IPS DF 6.9 (cell line): ENCODE data around the gene RGMA.
"Not testable (repeated sequence)": the region's sequence is repeated elsewhere in the genome, so short reads cannot be mapped to it uniquely, and the experiment has no call there.

Experiments
- DNase-seq: peaks from one replicate; pipeline ENCODE4 v3.0.0-alpha.2; 2013; ENCODE audit warnings: low read depth, low spot score
- H3K27ac ChIP-seq: one replicate; pipeline ENCODE4 v1.5.1; 2013; ENCODE audit warnings: low read length, control low read depth
- H3K27me3 ChIP-seq: 2 replicates; pipeline ENCODE4 v1.6.1; 2013; ENCODE audit warnings: mild to moderate bottlenecking, low read length; ENCODE audit not compliant: control insufficient read depth, insufficient read depth
- H3K36me3 ChIP-seq: 2 replicates; pipeline ENCODE4 v1.6.1; 2013; ENCODE audit warnings: low read length; ENCODE audit not compliant: control insufficient read depth, insufficient read depth
- H3K4me1 ChIP-seq: 2 replicates; pipeline ENCODE4 v1.6.1; 2013; ENCODE audit warnings: low read length; ENCODE audit not compliant: control insufficient read depth, insufficient read depth
- H3K4me3 ChIP-seq: 2 replicates; pipeline ENCODE4 v1.5.1; 2013; ENCODE audit warnings: mild to moderate bottlenecking, low read length
- H3K9me3 ChIP-seq: 2 replicates; pipeline ENCODE4 v1.6.1; 2013; ENCODE audit warnings: low read length, inconsistent platforms; ENCODE audit not compliant: control insufficient read depth, insufficient read depth
- WGBS: extraction: QIAGEN DNeasy Blood & Tissue Kit; methylation state at CpG from one replicate; pipeline ENCODE4 v1.1.7; 2013; ENCODE audit warnings: mixed read lengths, missing lambda C conversion rate; ENCODE audit not compliant: insufficient read length, insufficient coverage; 5-methylcytosine and 5-hydroxymethylcytosine counted together

RGMA gene

GRCh38 chr15:93033434-93034045, 55.5 kb downstream of the RGMA start:
- Histone ChIP-seq H3K4me1 (no peaks in the 10 kb centered on the region), H3K4me3 (no peak overlapping the region), H3K27ac (no peak overlapping the region), H3K9me3 (no peaks in the 10 kb centered on the region), H3K36me3 (no peaks in the 10 kb centered on the region), H3K27me3 (no peaks in the 10 kb centered on the region)
- no peak for DNase-seq
- WGBS, result no CpG with 5 or more reads among the region's 14 CpGs

DNA sequence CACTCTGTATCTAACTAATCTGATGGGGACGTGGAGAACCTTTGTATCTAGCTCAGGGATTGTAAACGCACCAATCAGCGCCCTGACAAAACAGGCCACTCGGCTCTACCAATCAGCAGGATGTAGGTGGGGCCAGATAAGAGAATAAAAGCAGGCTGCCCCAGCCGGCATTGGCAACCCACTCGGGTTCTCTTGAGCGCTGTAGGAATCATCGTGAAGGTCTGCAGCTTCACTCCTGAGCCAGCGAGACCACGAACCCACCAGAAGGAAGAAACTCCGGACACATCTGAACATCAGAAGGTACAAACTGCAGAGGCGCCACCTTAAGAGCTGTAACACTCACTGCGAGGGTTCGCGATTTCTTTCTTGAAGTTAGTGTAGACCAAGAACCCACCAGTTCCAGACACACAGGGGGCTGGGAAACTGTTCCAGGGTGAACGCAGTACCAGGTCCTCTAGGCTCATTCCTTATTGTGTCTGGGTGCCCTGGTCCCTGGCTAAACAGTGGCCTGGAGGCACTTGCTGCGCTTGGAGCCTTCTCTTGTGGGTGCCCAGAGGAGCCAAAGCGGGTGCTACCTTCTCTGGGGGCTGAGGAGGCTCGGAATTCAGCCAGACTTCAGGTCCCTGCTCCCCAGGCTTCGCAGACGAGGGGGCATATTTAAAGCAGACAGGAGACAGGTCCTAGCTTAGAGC, 56.4 kb downstream of the RGMA start:
- not testable (repeated sequence) for H3K9me3 ChIP-seq, H3K4me1 ChIP-seq, H3K4me3 ChIP-seq, H3K27me3 ChIP-seq, H3K27ac ChIP-seq, DNase-seq, H3K36me3 ChIP-seq
- no CpG with 5 or more reads among the region's 21 CpGs for WGBS

DNA sequence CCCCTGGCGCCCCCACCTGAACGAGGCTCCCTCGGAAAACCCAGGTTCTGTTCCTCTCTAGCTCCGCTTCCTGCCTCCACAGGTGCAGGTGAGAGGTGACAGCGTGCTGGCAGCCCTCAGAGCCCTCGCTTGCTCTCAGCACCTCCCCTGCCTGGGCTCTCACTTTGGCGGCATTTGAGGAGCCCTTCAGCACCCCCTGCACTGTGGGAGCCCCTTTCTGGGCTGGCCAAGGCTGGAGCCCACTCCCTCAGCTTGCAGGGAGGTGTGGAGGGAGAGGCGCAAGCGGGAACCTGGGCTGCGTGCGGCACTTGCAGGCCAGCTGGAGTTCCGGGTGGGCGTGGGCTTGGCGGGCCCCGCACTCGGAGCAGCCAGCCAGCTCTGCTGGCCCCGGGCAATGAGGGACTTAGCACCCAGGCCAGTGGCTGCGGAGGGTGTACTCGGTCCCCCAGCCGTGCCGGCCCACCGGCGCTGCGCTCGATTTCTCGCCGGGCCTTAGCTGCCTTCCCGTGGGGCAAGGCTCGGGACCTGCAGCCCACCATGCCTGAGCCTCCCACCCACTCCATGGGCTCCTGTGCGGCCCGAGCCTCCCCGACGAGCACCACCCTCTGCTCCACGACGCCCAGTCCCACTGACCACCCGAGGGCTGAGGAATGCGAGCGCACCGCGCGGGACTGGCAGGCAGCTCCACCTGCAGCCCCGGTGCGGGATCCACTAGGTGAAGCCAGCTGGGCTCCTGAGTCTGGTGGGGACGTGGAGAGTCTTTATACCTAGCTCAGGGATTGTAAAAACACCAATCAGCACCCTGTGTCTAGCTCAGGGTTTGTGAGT, 57.2 kb downstream of the RGMA start:
- H3K4me1 ChIP-seq, H3K27ac ChIP-seq, H3K36me3 ChIP-seq, H3K27me3 ChIP-seq, H3K4me3 ChIP-seq, DNase-seq, H3K9me3 ChIP-seq: not testable (repeated sequence)
- WGBS, result no CpG with 5 or more reads among the region's 44 CpGs

- Histone ChIP-seq H3K27me3 (no peaks in the 10 kb centered on the region), H3K4me3 (no peak overlapping the region), H3K36me3 (peaks cover 7% of the 10 kb centered on the region; the same call in 1 of the 2 replicates), H3K27ac (no peak overlapping the region), H3K9me3 (no peaks in the 10 kb centered on the region), H3K4me1 (no peaks in the 10 kb centered on the region)
- WGBS, result no CpG with 5 or more reads among the region's 9 CpGs
- no peak for DNase-seq
These were observed 57.9 kb downstream of the RGMA start for GRCh38 chr15:93031103-93031464.

- Histone ChIP-seq H3K9me3 (no peaks in the 10 kb centered on the region), H3K4me1 (no peaks in the 10 kb centered on the region), H3K4me3 (no peak overlapping the region), H3K27me3 (no peaks in the 10 kb centered on the region), H3K27ac (no peak overlapping the region), H3K36me3 (peaks cover 9% of the 10 kb centered on the region; the same call in 1 of the 2 replicates)
- no CpG with 5 or more reads among the region's 20 CpGs for WGBS
- DNase-seq, result peak; percentile 73
These were observed 58.4 kb downstream of the RGMA start for GRCh38 chr15:93030430-93031102.

GRCh38 chr15:93029836-93030429, 59.1 kb downstream of the RGMA start:
- H3K27me3 ChIP-seq, result no peaks in the 10 kb centered on the region
- H3K9me3 ChIP-seq, result no peaks in the 10 kb centered on the region
- no CpG with 5 or more reads among the region's 12 CpGs for WGBS
- H3K36me3 ChIP-seq, result peaks cover 15% of the 10 kb centered on the region
- H3K27ac ChIP-seq, result no peak overlapping the region
- no peaks in the 10 kb centered on the region for H3K4me1 ChIP-seq
- H3K4me3 ChIP-seq, result no peak overlapping the region
- no peak for DNase-seq

DNA sequence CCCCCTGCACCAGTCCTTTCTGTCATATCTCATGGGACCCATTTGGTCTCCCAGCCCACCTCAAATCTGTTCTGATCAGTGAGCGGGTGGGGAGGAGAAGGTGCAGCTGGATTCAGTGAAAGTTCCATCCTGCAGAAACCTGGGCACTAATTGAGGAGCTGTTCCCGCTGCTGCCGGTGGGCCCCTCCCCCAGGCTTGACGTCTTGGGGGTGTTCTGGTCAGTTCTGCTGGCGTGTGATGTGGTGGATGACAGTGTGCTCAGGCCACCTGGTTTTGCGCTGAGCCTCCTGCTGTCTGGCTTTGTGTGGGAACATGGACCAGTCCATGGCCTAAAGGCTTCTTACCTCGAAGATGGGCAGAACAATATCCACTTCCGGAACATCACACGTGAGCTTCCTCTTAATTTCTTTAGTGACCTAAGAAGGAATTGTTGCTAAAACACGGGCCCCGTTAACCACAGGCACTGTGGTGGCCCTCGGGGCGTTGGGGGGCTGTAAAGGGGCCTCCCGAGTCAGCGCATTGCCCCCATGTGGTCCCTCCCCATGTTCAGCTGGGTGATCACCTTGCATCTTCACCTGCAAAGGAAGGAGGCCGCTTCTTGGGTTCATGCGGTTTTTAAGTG, 59.7 kb downstream of the RGMA start:
- H3K9me3 ChIP-seq, result no peaks in the 10 kb centered on the region
- DNase-seq, result no peak
- WGBS, result no CpG with 5 or more reads among the region's 17 CpGs
- no peak overlapping the region for H3K27ac ChIP-seq
- no peak overlapping the region for H3K4me3 ChIP-seq
- no peaks in the 10 kb centered on the region for H3K4me1 ChIP-seq
- peaks cover 21% of the 10 kb centered on the region for H3K36me3 ChIP-seq
- H3K27me3 ChIP-seq, result no peaks in the 10 kb centered on the region

DNA sequence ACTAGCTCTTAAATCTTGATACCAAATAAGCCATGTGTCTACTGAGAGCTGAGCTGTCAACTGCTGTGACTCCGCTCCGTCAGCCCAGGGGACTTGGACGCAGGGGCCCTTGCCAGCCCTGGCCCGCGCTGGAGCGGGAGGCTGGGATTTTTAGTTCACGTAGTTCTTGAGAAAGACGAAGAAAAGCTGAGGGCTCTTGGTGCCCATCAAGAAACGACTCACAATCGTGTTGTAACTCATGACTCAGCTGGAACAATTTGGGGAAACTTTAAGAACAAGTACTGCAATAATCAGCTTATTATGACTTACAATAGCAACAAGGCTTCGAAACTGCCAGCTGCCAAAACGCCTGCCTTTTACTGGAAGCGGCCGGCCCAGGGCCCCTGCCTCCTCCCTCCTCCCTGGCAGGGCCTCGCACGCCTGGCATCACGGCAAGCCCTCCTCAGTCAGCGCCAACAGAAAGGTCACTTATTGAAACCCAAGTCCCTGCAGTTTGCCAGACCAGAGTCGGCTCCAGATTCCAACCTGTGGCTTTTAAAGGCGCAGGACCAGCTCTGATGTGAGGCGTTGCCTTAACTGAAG, 60.3 kb downstream of the RGMA start:
- Histone ChIP-seq H3K4me3 (no peak overlapping the region), H3K27me3 (no peaks in the 10 kb centered on the region), H3K36me3 (peaks cover 23% of the 10 kb centered on the region), H3K9me3 (no peaks in the 10 kb centered on the region), H3K4me1 (no peaks in the 10 kb centered on the region), H3K27ac (no peak overlapping the region)
- DNase-seq, result no peak
- no CpG with 5 or more reads among the region's 21 CpGs for WGBS

- Histone ChIP-seq H3K9me3 (no peaks in the 10 kb centered on the region), H3K27ac (no peak overlapping the region), H3K27me3 (no peaks in the 10 kb centered on the region), H3K4me1 (no peaks in the 10 kb centered on the region), H3K4me3 (no peak overlapping the region), H3K36me3 (peaks cover 23% of the 10 kb centered on the region)
- no peak for DNase-seq
- no CpG with 5 or more reads among the region's 13 CpGs for WGBS
These were observed 60.8 kb downstream of the RGMA start for GRCh38 chr15:93028111-93028631.
